ENCODE measurements around the gene LSAMP. TPM values are rescaled to one million over a fixed set of nuclear protein-coding genes. Genes with fewer than 3 reads are reported as not detected.
"Not testable (repeated sequence)": the region's sequence is repeated elsewhere in the genome, so short reads cannot be mapped to it uniquely, and the experiment has no call there.

LSAMP gene
- total RNA-seq, 1 experiment from 2014 or later: 0.90 TPM

DNA sequence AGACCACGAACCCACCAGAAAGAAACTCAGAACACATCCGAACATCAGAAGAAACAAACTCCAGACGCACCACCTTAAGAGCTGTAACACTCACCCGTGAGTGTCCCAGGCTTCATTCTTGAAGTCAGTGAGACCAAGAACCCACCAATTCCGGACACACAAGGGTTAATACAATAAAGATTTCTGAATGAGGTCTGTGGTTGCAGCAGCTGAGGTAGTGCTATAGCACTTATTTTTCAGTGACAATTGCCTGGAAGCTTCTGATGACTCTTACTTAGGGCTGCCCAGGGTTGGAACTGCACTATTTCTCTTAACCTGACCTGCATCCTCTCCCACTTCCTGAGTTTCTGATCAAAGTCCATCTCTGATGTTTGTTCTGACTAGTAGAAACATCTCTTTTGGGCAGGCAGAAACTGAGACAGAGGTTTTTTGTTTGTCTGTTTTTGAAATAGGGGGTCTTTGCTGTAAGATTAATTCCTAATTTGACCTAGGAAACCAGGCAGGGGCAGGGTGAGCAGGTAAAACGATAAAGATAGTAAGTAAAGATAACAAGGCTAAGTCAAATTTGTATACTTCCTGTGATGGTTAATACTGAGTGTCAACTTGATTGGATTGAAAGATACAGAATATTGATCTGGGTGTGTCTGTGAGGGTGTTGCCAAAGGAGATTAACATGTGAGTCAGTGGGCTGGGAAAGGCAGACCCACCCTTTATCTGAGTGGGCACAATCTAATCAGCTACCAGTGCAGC lies 652.9 kb downstream of the LSAMP start:
- H2BK5ac ChIP-seq (ENCODE audit: insufficient read length, low read length): no peak overlapping the region
- Mint-ChIP-seq H3K27ac (peak overlapping the region in 1 of 3 experiments; percentile 74; a peak in 3 of 7 replicates), H3K27me3 (ENCODE audit: low read depth) (no peaks in the 10 kb centered on the region), H3K9me3 (no peaks in the 10 kb centered on the region; a peak in 1 of 5 replicates), H3K4me3 (no peak overlapping the region; a peak in 1 of 5 replicates), H3K36me3 (ENCODE audit: insufficient read depth in 1 of 3, low read depth in 3 of 3) (peaks cover 0 to 3% (median 0%) of the 10 kb centered on the region in 3 experiments; a peak in 1 of 7 replicates), H3K4me1 (peaks cover 24 to 44% of the 10 kb centered on the region in 2 experiments)
- no peak overlapping the region for H3T11ph ChIP-seq (ENCODE audit: low read length)
- H2BK12ac ChIP-seq (ENCODE audit: insufficient read length, low read depth, low read length): peak overlapping the region; percentile 23
- no peak overlapping the region for H3K4ac ChIP-seq (ENCODE audit: low read depth, low read length)
- TF ChIP-seq, protein P1, sequence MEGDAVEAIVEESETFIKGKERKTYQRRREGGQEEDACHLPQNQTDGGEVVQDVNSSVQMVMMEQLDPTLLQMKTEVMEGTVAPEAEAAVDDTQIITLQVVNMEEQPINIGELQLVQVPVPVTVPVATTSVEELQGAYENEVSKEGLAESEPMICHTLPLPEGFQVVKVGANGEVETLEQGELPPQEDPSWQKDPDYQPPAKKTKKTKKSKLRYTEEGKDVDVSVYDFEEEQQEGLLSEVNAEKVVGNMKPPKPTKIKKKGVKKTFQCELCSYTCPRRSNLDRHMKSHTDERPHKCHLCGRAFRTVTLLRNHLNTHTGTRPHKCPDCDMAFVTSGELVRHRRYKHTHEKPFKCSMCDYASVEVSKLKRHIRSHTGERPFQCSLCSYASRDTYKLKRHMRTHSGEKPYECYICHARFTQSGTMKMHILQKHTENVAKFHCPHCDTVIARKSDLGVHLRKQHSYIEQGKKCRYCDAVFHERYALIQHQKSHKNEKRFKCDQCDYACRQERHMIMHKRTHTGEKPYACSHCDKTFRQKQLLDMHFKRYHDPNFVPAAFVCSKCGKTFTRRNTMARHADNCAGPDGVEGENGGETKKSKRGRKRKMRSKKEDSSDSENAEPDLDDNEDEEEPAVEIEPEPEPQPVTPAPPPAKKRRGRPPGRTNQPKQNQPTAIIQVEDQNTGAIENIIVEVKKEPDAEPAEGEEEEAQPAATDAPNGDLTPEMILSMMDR (conservative IDR thresholded peaks at IDR 0.05): no peak
- no peak for DNase-seq
- H3K14ac ChIP-seq (ENCODE audit: insufficient read depth, low read length): no peak overlapping the region
- H3K9ac ChIP-seq (ENCODE audit: extremely low read depth, insufficient read length, low read length): no peak overlapping the region
- no peak overlapping the region for H2BK120ac ChIP-seq (ENCODE audit: low read depth, low read length, poor library complexity, severe bottlenecking)
- no peaks in the 10 kb centered on the region for H3K79me1 ChIP-seq (ENCODE audit: insufficient read depth, low read depth, low read length, poor library complexity, severe bottlenecking)
- no peaks in the 10 kb centered on the region for H3K27me3 ChIP-seq (ENCODE audit: insufficient read depth, low read length)
- no peak overlapping the region for H4K5ac ChIP-seq (ENCODE audit: insufficient read length, low read depth, low read length)
- WGBS (ENCODE audit: extremely low coverage, insufficient read length, low lambda C conversion rate): no CpG with 5 or more reads among the region's 6 CpGs
- H2AFZ ChIP-seq (ENCODE audit: low read length): no peak overlapping the region
- no peak overlapping the region for H4K91ac ChIP-seq (ENCODE audit: insufficient read length, low read depth, low read length)
- H4K8ac ChIP-seq (replicated peaks; ENCODE audit: insufficient read length, low read depth, low read length): no peak overlapping the region
- no peaks in the 10 kb centered on the region for H4K20me1 ChIP-seq (ENCODE audit: control insufficient read depth, insufficient read depth, insufficient read length)
- no peaks in the 10 kb centered on the region for H3K4me1 ChIP-seq (ENCODE audit: insufficient read depth, low read length)
- no peaks in the 10 kb centered on the region for H3K9me3 ChIP-seq (ENCODE audit: control insufficient read depth, low read depth, low read length)
- H2BK20ac ChIP-seq (ENCODE audit: low read depth, low read length, poor library complexity, severe bottlenecking): no peak overlapping the region
- H3K4me2 ChIP-seq (ENCODE audit: insufficient read depth, insufficient read length, low read length): no peak overlapping the region
- H2AK5ac ChIP-seq (ENCODE audit: insufficient read length, low read length): no peak overlapping the region
- no peaks in the 10 kb centered on the region for H3K23me2 ChIP-seq (ENCODE audit: insufficient read length, low read depth, low read length, poor library complexity, severe bottlenecking)
- no peaks in the 10 kb centered on the region for H3K79me2 ChIP-seq (ENCODE audit: insufficient read depth, low read length)
- H3K56ac ChIP-seq (ENCODE audit: insufficient read length, low read depth, low read length): no peak overlapping the region
- H3K27ac ChIP-seq (ENCODE audit: insufficient read length, low read depth, low read length): no peak overlapping the region
- no peak overlapping the region for H3K18ac ChIP-seq (ENCODE audit: insufficient read length, low read depth, low read length)
- H3K23ac ChIP-seq (ENCODE audit: insufficient read length, low read depth, low read length): no peak overlapping the region
- no peak overlapping the region for H2BK15ac ChIP-seq (ENCODE audit: low read depth, low read length)

DNA sequence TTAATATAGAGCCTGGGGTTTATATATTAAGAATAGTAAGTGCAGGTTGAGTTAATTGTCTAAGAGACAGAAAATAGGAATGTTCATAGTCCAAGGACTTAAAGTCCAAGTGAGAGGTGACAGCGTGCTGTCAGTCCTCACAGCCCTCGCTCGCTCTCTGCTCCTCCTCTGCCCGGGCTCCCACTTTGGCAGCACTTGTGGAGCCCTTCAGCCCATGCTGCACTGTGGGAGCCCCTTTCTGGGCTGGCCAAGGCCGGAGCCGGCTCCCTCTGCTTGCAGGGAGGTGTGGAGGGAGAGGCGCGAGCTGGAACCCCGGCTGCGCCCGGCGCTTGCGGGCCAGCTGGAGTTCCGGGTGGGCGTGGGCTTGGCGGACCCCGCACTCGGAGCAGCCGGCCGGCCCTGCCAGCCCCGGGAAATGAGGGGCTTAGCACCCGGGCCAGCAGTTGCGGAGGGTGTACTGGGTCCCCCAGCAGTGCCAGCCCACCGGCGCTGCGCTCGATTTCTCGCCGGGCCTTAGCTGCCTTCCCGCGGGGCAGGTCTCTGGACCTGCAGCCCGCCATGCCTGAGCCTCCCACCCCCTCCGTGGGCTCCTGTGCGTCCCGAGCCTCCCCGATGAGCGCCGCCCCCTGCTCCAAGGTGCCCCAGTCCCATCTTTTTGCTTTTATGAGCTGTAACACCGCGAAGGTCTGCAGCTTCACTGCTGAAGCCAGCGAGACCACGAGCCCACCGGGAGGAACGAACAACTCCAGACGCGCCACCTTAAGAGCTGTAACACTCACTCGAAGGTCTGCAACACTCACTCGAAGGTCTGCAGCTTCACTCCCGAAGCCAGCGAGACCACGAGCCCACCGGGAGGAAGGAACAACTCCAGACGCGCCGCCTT lies 653.8 kb downstream of the LSAMP start:
- H3K4me3 Mint-ChIP-seq; H3K4me1 ChIP-seq (ENCODE audit: insufficient read depth, low read length); H3K27me3 ChIP-seq (ENCODE audit: insufficient read depth, low read length); H2AK5ac ChIP-seq (ENCODE audit: insufficient read length, low read length); H3K27me3 Mint-ChIP-seq (ENCODE audit: low read depth); H3K36me3 Mint-ChIP-seq (ENCODE audit: insufficient read depth in 1 of 3, low read depth in 3 of 3); H3K79me1 ChIP-seq (ENCODE audit: insufficient read depth, low read depth, low read length, poor library complexity, severe bottlenecking); H2AFZ ChIP-seq (ENCODE audit: low read length); H3K56ac ChIP-seq (ENCODE audit: insufficient read length, low read depth, low read length); H3K79me2 ChIP-seq (ENCODE audit: insufficient read depth, low read length); H2BK12ac ChIP-seq (ENCODE audit: insufficient read length, low read depth, low read length); H4K8ac ChIP-seq (replicated peaks; ENCODE audit: insufficient read length, low read depth, low read length); H3K9me3 ChIP-seq (ENCODE audit: control insufficient read depth, low read depth, low read length); H3K4ac ChIP-seq (ENCODE audit: low read depth, low read length); H3K23me2 ChIP-seq (ENCODE audit: insufficient read length, low read depth, low read length, poor library complexity, severe bottlenecking); H4K20me1 ChIP-seq (ENCODE audit: control insufficient read depth, insufficient read depth, insufficient read length); H3K27ac ChIP-seq (ENCODE audit: insufficient read length, low read depth, low read length); H3K9ac ChIP-seq (ENCODE audit: extremely low read depth, insufficient read length, low read length); H4K5ac ChIP-seq (ENCODE audit: insufficient read length, low read depth, low read length); H4K91ac ChIP-seq (ENCODE audit: insufficient read length, low read depth, low read length); H3K4me2 ChIP-seq (ENCODE audit: insufficient read depth, insufficient read length, low read length); H3K14ac ChIP-seq (ENCODE audit: insufficient read depth, low read length); DNase-seq; H3K23ac ChIP-seq (ENCODE audit: insufficient read length, low read depth, low read length); H3K9me3 Mint-ChIP-seq; H2BK5ac ChIP-seq (ENCODE audit: insufficient read length, low read length); H3K18ac ChIP-seq (ENCODE audit: insufficient read length, low read depth, low read length); H2BK15ac ChIP-seq (ENCODE audit: low read depth, low read length); H2BK120ac ChIP-seq (ENCODE audit: low read depth, low read length, poor library complexity, severe bottlenecking); H3T11ph ChIP-seq (ENCODE audit: low read length); H2BK20ac ChIP-seq (ENCODE audit: low read depth, low read length, poor library complexity, severe bottlenecking): not testable (repeated sequence)
- Mint-ChIP-seq H3K4me1 (peaks cover 24 to 46% of the 10 kb centered on the region in 2 experiments), H3K27ac (peak overlapping the region in 1 of 3 experiments; percentile 74; a peak in 3 of 7 replicates)
- WGBS (ENCODE audit: extremely low coverage, insufficient read length, low lambda C conversion rate): no CpG with 5 or more reads among the region's 55 CpGs
